ENCODE results near the gene SOBP.

Gene SOBP

GRCh38 chr6:107656401-107656800 is 166.5 kb downstream of the SOBP start:
- no peak for ATAC-seq
- TF ChIP-seq PATZ1 (CRISPR knock-in tag; IDR thresholded peaks at IDR 0.05; ENCODE audit: borderline replicate concordance) (no peak), ZFP30 (CRISPR knock-in tag; IDR thresholded peaks at IDR 0.05) (no peak), RARB (CRISPR knock-in tag; IDR thresholded peaks at IDR 0.05) (no peak), TOX (CRISPR knock-in tag; IDR thresholded peaks at IDR 0.05; ENCODE audit: borderline replicate concordance) (no peak)

- TF ChIP-seq ARNTL (CRISPR knock-in tag; IDR thresholded peaks at IDR 0.05; ENCODE audit: borderline replicate concordance, low read depth) (no peak), PPARA (CRISPR knock-in tag; IDR thresholded peaks at IDR 0.05; ENCODE audit: borderline replicate concordance) (no peak), CSRNP3 (CRISPR knock-in tag; IDR thresholded peaks at IDR 0.05) (no peak), OSR1 (CRISPR knock-in tag; IDR thresholded peaks at IDR 0.05) (no peak), ESRRG (CRISPR knock-in tag; IDR thresholded peaks at IDR 0.05) (no peak), TCF4 (CRISPR knock-in tag; IDR thresholded peaks at IDR 0.05; ENCODE audit: borderline replicate concordance) (no peak), POU6F1 (CRISPR knock-in tag; IDR thresholded peaks at IDR 0.05; ENCODE audit: borderline replicate concordance, low read depth) (no peak), ZNF8 (CRISPR knock-in tag; IDR thresholded peaks at IDR 0.05) (no peak)
- no peak for ATAC-seq
These were observed 167.0 kb downstream of the SOBP start for GRCh38 chr6:107656883-107657282.

GRCh38 chr6:107657373-107657754 is 167.4 kb downstream of the SOBP start:
- ATAC-seq, result no peak
- TF ChIP-seq CREB5 (CRISPR knock-in tag; IDR thresholded peaks at IDR 0.05; ENCODE audit: low read depth) (no peak), CSRNP3 (CRISPR knock-in tag; IDR thresholded peaks at IDR 0.05) (no peak), TSHZ2 (CRISPR knock-in tag; IDR thresholded peaks at IDR 0.05) (no peak), ZNF8 (CRISPR knock-in tag; IDR thresholded peaks at IDR 0.05) (no peak), ZFP30 (CRISPR knock-in tag; IDR thresholded peaks at IDR 0.05) (no peak)

GRCh38 chr6:107657755-107658461 is 168.0 kb downstream of the SOBP start:
- ATAC-seq, result peak; percentile 97
- TF ChIP-seq BACH2 (CRISPR knock-in tag; IDR thresholded peaks at IDR 0.05; ENCODE audit: borderline replicate concordance), result no peak
- no peak for TF ChIP-seq ZFP3 (CRISPR knock-in tag; IDR thresholded peaks at IDR 0.05)
- no peak for TF ChIP-seq SNAI2 (CRISPR knock-in tag; IDR thresholded peaks at IDR 0.05)
- no peak for TF ChIP-seq PPARA (CRISPR knock-in tag; IDR thresholded peaks at IDR 0.05; ENCODE audit: borderline replicate concordance)

Measured in SK-N-SH treated with all-trans-retinoic acid at 6 μM for 48 hours (cell line).